Measurements from ENCODE around the gene PRIM2.
"Not testable (repeated sequence)": the region's sequence is repeated elsewhere in the genome, so short reads cannot be mapped to it uniquely, and the experiment has no call there.

PRIM2 gene

DNA sequence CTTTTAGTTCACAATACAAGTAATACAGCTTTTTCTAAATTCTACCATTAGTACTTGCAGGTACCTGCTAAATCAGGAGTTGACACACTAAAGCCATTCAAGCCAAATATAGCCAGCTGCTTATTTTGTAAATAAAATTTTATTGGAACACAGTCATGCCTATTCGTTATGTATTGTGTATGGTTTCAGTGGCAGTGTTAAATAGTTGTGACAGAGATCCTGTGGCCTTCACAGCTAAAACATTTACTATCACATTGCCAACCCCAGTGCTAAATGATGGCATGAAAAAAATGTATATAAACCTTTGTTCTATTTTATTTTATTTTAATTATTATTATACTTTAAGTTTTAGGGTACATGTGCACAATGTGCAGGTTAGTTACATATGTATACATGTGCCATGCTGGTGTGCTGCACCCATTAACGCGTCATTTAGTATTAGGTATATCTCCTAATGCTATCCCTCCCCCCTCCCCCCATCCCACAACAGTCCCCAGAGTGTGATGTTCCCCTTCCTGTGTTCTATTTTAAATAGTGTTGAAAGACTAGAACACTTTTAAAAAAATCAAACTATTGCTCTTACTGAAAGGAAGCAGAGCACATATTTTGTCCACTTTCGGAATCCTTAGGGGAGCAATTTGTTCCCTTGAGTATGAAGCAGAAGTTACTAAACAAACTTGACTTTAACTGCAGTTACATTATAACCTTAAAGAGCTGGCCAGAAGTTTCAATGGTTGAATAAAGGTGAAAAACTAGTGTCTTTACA, 115.7 kb downstream of the PRIM2 start:
- in situ Hi-C loops (cut with MboI; ENCODE audit: low pct_unique_long_range_greater_than_20kb, low sequenced_read_pairs): no loop called here
- DNase-seq: no peak

DNA sequence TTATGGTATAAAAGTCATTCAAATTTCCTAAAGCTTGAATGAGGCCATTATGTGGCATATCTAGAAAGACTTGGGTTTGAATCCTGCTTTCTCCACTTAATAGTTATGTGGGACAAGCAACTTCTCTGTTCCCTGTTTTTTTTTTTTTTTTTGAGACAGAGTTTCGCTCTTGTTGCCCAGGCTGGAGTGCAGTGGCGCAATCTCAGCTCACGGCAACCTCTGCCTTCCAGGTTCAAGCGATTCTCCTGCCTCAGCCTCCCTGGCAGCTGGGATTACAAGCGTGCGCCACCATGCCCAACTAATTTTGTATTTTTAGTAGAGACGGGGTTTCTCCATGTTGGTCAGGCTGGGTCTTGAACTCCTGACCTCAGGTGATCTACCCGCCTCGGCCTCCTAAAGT, 116.4 kb downstream of the PRIM2 start:
- in situ Hi-C loops (cut with MboI; ENCODE audit: low pct_unique_long_range_greater_than_20kb, low sequenced_read_pairs): not testable (repeated sequence)

DNA sequence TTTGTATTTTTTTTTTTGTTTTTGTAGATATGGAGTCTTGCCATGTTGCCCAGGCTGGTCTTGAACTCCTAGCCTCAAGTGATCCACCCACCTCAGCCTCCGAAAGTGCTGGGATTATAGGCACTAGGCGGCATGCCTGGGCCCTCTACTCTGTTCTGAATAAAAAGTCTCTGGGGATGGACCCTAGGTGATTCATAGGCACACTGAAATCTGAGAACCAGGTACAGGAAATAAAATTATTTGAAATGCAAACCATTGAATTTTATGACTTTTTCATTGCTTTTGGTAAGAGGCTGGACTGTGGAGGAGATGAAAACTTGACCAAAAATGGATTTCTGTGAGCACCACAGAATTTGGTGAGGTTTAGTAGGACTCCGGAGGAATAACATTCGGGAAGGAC, 117.5 kb downstream of the PRIM2 start:
- DNase-seq: no peak
- in situ Hi-C loops (cut with MboI; ENCODE audit: low pct_unique_long_range_greater_than_20kb, low sequenced_read_pairs): no loop called here

More for the DNA sequence above, 116.4 kb downstream of the PRIM2 start:
- DNase-seq: not testable (repeated sequence)

DNA sequence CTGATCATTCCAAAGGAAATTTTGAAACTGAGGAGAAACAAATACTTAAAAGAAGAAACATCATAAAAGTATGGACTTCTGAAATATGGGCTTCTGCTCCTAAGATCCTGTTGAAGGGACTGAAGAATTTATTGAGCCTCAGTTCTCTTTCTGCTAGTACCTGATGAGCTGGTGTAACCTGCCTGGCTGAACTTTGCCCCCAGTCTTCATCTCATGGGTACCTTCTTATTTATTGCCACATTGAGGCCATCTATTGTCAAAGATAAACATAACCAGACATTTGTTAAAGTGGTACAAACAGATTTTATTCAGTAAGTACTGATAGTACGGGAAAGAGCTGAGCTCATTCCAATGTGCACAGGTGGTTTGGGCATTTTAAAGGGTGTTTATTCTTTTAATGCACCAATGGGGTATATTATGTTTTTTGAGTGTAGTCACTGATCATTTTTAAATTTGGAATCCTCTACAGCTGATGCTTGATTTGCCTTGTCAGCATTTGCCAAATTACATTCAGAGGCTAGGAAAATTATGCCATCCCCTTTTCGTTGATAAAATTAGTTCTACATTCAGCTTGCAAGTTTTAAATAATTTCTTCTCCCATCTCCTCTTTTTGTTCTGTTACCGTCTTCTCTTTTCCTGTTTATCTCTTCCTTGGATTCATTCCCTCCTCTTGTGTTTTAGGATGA, 118.2 kb downstream of the PRIM2 start:
- in situ Hi-C loops (cut with MboI; ENCODE audit: low pct_unique_long_range_greater_than_20kb, low sequenced_read_pairs): no loop called here
- DNase-seq: no peak

DNA sequence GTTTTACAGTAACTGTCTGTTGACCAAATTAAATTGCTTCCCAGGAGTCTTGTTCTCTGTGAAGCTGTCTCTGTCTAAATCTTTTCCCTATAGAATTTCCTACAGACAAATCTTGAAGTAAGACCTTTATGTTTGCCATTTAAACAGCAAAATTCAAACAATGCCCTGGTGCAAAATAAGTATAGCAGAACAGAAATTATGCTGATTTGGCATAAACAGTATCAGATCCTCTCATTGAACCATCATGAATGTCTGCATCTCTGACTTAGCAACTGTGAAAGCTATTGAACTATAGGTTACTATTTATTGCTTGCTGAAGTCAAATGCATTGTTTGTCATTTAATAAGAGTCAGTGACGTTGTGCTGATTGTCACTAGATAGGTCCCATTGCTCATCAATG, 123.3 kb downstream of the PRIM2 start:
- in situ Hi-C loops (cut with MboI; ENCODE audit: low pct_unique_long_range_greater_than_20kb, low sequenced_read_pairs); DNase-seq: not testable (repeated sequence)

DNA sequence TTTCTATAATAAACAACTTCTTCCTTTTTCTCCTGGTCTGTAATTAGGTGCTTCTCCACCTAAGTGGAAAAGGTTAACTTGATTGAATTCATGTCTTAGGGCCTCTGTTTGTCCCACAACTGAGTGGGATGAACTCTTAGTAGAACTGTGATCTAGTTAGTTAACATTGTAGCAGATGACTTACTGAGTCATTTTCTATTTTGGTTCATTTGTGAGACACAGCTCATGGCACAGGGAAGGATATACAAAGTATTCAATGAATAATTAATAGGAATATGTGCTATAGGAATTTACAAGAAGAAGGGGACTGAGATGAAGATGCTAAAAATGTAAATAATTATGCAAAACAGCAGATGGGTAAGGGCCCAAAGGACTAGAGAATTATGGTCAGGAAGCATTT, 124.7 kb downstream of the PRIM2 start:
- DNase-seq; in situ Hi-C loops (cut with MboI; ENCODE audit: low pct_unique_long_range_greater_than_20kb, low sequenced_read_pairs): not testable (repeated sequence)

DNA sequence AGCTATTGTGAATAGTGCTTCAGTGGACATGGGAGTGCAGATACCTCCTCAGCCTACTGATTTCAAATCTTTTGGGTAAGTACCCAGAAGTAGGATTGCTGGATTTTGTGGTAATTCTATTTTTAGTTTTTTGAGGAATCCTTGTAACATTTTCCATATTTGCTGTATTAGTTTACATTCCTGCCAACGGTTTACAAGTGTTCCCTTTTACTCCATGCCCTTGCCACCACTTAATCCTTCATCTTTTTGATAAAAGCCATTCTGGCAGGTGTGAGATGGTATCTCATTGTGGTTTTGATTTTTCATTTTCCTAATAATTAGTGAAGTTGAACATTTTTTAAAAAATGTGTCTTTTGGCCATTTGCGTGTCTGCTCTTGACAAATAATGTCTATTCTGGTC, 125.8 kb downstream of the PRIM2 start:
- in situ Hi-C loops (cut with MboI; ENCODE audit: low pct_unique_long_range_greater_than_20kb, low sequenced_read_pairs): not testable (repeated sequence)

DNA sequence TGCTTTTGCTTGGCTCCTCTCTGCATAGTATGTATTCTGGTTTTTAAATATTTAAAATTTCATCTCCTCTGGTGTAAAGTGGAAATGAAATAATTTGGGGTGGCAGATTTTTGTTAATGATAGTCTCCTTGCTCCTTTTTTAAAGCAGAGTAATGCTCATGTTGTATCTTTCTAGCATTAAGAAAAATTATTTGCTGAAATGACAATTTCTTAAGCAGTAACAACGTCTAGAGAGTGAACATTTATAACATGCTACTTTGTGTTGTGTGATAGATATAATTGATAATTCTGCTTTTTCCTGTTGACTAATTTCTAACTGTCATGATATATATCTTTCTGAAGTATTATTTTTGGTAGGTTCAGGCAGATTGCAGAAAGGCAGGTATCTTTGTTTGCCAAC, 127.4 kb downstream of the PRIM2 start:
- DNase-seq; in situ Hi-C loops (cut with MboI; ENCODE audit: low pct_unique_long_range_greater_than_20kb, low sequenced_read_pairs): not testable (repeated sequence)

More for the DNA sequence above, 125.8 kb downstream of the PRIM2 start:
- DNase-seq: not testable (repeated sequence)

DNA sequence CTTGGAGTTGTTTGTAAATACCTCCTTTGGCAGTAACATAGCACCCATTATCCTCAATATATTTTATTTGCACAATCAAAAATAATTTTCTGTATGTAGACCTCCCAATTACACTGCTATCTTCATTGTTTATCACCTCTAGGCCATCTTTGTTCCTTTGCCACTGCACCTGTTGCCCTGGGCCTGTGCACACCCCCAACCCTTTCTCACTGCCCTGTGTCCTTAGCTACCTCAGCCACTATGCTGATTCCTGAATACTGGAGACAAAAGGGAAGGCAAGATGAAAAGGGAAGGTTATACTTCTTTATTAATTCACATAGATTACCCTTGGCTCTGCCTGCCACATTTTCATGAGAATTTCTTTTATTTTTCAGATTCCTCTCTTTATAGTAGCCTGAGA, 127.9 kb downstream of the PRIM2 start:
- DNase-seq; in situ Hi-C loops (cut with MboI; ENCODE audit: low pct_unique_long_range_greater_than_20kb, low sequenced_read_pairs): not testable (repeated sequence)

DNA sequence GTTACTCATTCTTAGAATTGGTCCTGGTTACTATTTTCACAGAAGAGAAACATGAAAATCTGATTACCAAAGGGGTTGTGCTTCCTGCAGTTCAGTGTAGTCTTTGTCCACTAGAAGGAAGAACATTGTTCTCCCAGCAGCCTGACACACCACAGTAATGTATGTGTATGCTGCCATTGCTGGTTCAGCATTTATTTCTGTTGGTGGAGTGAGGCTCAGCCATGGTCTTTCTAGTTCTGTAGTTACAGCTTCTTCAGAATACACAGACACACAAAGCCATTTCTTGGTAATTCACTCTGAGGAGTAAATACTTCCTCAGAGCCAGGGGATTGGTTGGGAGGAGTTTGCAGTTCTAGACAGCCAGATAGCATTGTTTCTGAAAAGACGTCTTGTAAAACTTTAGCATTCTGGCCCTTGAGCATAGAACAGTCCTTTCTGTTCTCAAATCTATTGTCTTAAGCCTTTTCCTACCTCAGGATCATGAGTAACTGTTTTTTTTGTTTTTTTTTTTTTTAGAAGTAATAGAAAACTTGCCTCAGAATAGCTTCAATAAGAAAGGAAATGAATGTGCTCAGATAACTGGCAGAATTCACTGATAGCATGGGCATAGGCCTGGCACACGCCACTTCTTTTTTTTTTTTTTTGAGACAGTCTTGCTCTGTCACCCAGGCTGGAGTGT, 128.5 kb downstream of the PRIM2 start:
- in situ Hi-C loops (cut with MboI; ENCODE audit: low pct_unique_long_range_greater_than_20kb, low sequenced_read_pairs); DNase-seq: not testable (repeated sequence)

DNA sequence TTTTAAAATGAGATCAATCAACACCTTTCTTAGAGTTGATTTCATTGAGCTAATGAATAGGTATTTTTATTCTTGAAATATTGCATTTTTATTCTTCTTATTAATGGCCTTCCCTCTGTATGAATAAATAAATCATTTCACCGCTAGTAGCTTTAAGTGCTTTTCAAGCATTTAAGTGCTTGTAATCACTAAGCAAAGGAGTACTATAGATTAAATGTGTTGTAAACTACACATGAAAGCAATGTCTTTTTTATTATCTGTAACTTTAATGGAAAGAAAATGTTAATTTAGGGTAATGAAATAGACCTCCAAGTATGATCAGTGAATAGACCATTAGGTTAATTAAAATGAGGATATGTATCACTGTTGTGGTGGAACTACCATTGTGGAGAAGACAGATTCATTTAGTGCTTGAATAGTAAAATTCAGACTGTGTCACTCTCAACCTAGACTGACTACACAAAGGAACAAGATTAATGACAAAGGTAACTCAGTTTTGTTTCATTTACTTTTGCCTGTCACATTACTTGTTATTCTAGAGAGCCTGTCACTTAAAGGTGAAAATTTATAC, 132.2 kb downstream of the PRIM2 start:
- not testable (repeated sequence) for DNase-seq

DNA sequence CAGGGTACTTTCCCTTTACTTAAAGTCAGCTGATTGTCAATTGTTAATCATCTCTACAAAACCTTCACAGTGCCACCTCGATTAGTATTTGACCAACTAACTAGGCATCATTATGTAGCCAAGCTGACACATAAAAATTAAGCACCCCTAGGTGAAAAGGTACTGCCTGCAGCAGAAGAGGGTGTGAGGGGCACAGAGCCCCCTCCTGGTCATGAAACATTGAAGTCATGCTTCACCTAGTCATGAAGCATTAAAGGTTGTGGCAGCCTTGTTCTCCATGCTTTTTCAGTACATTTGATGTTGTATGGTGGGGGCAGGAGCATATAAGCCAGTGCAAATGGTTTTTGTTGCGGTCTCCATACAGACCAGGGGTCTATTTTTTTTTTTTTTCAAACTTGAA, 142.4 kb downstream of the PRIM2 start:
- DNase-seq; in situ Hi-C loops (cut with MboI; ENCODE audit: low pct_unique_long_range_greater_than_20kb, low sequenced_read_pairs): not testable (repeated sequence)

More for the DNA sequence above, 132.2 kb downstream of the PRIM2 start:
- in situ Hi-C loops (cut with MboI; ENCODE audit: low pct_unique_long_range_greater_than_20kb, low sequenced_read_pairs): not testable (repeated sequence)

DNA sequence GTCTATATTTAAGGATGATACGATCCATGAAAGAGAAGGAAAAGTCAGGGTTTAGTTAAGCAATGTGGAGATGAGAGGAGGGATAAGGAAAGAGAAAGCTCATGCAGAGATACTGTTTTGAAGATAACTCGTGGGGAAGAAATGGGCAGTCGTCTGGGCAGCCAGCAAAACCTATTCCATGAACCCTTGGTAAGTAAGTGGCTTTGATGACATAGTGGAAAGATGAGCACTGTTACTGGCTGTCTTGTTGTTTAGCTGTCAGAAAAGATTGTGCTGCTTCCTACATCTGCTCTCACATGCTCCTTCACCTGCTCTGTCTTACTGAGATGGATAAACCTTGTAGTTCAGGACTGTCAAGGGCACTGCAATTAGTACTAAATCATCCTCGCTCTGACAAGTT, 143.6 kb downstream of the PRIM2 start:
- DNase-seq; in situ Hi-C loops (cut with MboI; ENCODE audit: low pct_unique_long_range_greater_than_20kb, low sequenced_read_pairs): not testable (repeated sequence)

DNA sequence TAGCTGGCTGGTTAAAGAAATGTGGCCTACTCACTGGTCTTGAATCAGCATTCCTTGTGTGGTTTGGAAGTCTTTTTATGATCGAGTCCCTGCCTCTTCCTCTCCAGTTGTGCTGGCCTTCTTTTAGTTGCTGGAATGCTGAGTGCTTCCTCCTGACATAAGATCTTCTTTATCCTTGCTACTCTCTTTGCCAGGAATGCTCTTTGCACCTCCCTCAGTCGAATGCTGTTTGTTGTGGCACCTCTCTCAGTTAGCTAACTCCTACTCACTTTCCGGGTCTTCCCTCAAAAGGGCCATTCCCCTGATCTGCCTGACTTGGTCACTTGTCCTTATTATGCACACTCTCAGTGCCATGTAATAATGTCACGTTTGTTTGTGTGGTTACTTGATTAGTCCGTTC, 146.4 kb downstream of the PRIM2 start:
- in situ Hi-C loops (cut with MboI; ENCODE audit: low pct_unique_long_range_greater_than_20kb, low sequenced_read_pairs): not testable (repeated sequence)

DNA sequence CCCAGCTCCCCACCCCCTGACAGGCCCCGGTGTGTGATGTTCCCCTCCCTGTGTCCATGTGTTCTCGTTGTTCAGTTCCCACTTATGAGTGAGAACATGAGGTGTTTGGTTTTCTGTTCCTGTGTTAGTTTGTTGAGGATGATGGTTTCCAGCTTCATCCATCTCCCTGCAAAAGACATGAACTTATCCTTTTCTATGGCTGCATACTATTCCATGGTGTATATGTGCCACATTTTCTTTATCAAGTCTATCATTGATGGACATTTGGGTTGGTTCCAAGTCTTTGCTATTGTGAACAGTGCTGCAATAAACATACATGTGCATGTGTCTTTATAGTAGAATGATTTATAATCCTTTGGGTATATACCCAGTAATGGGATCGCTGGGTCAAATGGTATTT, 148.5 kb downstream of the PRIM2 start:
- DNase-seq: not testable (repeated sequence)

More for the DNA sequence above, 146.4 kb downstream of the PRIM2 start:
- DNase-seq: not testable (repeated sequence)

DNA sequence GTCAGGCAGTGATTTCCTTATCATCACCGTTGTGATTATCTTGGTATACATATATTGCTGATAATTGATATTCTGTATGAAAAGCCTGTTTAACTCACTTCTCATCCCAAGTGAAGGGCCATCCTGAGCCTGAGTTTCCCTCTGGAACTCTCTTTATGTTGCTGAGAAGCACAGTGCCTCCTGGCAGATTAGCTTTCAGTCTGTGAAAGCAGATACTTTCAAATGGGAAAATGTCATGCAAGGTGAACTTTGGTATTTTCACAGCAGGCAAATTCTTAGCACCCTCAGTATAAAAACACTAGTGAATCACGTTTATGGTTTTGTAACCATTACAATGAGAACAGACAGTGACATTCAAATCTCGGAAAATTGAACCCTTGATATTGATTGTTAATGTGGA, 151.6 kb downstream of the PRIM2 start:
- DNase-seq: no peak
- in situ Hi-C loops (cut with MboI; ENCODE audit: low pct_unique_long_range_greater_than_20kb, low sequenced_read_pairs): no loop called here

More for the DNA sequence above, 148.5 kb downstream of the PRIM2 start:
- in situ Hi-C loops (cut with MboI; ENCODE audit: low pct_unique_long_range_greater_than_20kb, low sequenced_read_pairs): not testable (repeated sequence)

DNA sequence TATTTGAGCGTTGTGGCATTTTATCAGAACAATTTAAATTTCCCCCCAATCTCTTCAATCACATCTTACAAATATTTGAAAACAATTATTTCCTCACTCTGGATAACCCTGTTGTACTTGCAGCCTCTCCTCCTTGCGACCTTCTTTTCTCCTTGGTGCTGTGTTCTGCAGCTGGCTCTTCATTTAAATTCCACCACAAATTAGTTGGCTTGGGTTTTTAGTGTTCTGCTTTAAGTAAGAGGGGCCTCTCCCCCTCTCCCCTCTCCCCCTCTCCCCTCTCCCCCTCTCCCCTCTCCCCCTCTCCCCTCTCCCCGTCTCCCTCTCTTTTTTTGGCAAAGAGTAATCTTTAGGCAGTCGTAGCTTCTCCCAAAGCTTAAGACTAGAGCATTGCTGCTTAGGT, 152.7 kb downstream of the PRIM2 start:
- DNase-seq; in situ Hi-C loops (cut with MboI; ENCODE audit: low pct_unique_long_range_greater_than_20kb, low sequenced_read_pairs): not testable (repeated sequence)

DNA sequence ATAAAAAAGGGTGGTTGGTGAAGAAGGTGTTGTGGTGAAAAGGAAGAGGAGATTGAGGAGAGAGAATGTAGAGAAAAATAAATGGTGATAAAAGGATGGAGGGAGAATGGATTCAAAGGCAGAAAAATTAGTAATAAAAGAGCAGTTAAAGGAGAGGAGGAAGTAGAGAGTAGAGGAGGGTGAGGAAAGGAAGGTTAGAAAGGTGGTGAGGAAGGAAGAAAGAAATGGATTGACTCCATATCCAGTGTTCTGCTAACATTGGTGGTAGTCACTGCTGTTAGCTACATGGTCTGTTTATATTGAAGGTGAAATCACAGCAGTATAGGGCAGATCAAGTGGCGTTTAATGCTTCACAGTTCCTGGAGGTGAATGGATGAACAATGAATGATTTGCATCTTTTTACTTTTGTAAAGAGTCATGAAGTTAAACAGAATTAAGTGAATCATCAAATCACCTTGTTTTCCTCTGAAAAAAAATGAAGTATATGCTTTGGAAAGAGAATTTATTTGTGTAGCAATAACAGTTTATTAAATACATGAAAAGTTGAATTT, 154.0 kb downstream of the PRIM2 start:
- DNase-seq; in situ Hi-C loops (cut with MboI; ENCODE audit: low pct_unique_long_range_greater_than_20kb, low sequenced_read_pairs): not testable (repeated sequence)

DNA sequence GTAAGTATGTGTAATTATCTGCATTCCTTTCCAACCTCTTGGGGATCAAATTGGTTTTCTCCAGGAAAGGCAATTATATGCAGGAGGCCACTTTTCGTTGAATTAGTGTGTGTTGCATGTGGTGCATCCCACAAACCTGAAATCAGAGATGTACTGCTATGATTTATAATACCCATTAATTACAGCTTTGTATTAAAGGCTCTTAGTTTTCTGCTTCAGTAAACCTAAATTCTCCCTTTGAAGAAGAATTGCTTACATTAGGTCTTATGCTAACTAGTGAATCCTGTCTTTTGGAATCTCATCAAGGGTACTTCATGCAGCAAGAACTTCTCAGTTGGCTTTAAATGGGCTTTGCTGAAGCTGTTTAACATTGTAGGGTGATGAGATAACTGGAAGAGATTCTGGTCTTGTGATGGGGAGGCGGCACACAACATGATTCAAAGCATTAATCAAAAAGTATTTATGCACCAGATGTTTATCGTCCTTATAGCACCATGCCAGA, 155.5 kb downstream of the PRIM2 start:
- DNase-seq; in situ Hi-C loops (cut with MboI; ENCODE audit: low pct_unique_long_range_greater_than_20kb, low sequenced_read_pairs): not testable (repeated sequence)

Data from KBM-7 (cell line).